Gastrocnemius medialis (tissue), 4 donors: ENCODE measurements around the gene UGT1A5.

Experiments
- POLR2A ChIP-seq, 2 donors: fragments of 450-650 bp; IDR thresholded peaks; one replicate each; pipeline ENCODE4 v1.6.1; 2017; ENCODE audit warnings: antibody characterized with exemption in 2 of 2, mild to moderate bottlenecking in 2 of 2, moderate library complexity in 2 of 2
- TF ChIP-seq, protein P1 (sequence below), 5 experiments: fragments of 450-650 bp in 3 of 5; fragments of 200-600 bp in 2 of 5; sonication (generic) in 2 of 5; IDR thresholded peaks in 4 of 5; conservative IDR thresholded peaks in 1 of 5; 1 replicate in 4 of 5; 2 replicates in 1 of 5; pipeline ENCODE4 v1.5.1; 2016 to 2019; ENCODE audit warnings: antibody characterized with exemption in 5 of 5, mild to moderate bottlenecking in 3 of 5, moderate library complexity in 3 of 5

DNA sequence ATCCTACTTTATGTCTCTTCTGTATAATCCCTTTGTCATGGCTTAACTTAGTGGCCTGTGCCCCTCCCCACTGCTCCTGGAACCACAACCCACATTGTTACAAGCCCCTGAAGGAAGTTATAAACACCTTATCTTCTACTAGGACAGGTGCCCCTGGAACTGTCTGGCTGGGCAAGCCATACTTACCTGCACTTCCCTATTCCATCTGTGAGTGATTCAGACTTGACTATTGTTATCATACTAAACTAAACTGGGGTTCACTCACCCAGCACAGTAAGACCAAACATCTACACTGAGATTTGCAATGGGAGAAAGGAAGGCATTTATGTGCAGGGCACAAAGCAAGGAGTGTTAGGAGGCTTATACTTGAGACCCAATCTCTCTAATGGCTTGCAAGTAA lies 23.7 kb upstream of the UGT1A5 start:
- TF ChIP-seq, protein P1, sequence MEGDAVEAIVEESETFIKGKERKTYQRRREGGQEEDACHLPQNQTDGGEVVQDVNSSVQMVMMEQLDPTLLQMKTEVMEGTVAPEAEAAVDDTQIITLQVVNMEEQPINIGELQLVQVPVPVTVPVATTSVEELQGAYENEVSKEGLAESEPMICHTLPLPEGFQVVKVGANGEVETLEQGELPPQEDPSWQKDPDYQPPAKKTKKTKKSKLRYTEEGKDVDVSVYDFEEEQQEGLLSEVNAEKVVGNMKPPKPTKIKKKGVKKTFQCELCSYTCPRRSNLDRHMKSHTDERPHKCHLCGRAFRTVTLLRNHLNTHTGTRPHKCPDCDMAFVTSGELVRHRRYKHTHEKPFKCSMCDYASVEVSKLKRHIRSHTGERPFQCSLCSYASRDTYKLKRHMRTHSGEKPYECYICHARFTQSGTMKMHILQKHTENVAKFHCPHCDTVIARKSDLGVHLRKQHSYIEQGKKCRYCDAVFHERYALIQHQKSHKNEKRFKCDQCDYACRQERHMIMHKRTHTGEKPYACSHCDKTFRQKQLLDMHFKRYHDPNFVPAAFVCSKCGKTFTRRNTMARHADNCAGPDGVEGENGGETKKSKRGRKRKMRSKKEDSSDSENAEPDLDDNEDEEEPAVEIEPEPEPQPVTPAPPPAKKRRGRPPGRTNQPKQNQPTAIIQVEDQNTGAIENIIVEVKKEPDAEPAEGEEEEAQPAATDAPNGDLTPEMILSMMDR (IDR thresholded peaks at IDR 0.05 in 4 of 5, conservative IDR thresholded peaks at IDR 0.05 in 1 of 5), result no peak
- no peak for TF ChIP-seq POLR2A (IDR thresholded peaks at IDR 0.05)
